HG03558 (cell line): ENCODE data around the gene TFCP2L1.

ENCODE experiments used
- ATAC-seq: cut with Tn5 transposase; IDR thresholded peaks from one replicate; pipeline ENCODE4 v1.9.1; 2021; ENCODE audit warnings: moderate number of reproducible peaks; ENCODE audit not compliant: unreplicated experiment; ENCODE audit errors: extremely low read depth

The TFCP2L1 gene

GRCh38 chr2:121245120-121245820 is 39.7 kb downstream of the TFCP2L1 start:
- no peak for ATAC-seq

DNA sequence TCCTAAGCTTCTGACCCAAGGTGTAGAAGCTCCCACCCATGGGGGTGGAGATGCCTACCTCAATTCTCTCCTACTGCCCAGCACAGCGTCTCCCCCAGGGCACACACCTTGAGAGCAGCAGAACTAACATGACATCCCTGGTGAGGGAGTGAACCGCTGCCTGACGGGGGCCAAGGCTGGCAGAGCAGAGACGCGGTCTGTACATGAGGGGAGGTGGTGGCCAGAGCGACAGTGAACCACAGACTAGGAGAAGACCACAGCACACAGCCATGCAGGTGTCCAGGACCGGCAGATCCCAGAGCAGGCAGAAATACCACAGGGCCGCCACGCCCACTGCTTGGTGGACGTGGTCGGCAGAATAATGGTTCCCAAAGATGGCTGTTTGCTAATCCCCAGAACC is 40.4 kb downstream of the TFCP2L1 start:
- ATAC-seq, result no peak

- ATAC-seq, result no peak
Observed at GRCh38 chr2:121243821-121244460, 41.1 kb downstream of the TFCP2L1 start.

GRCh38 chr2:121242976-121243375 is 42.0 kb downstream of the TFCP2L1 start:
- no peak for ATAC-seq

- ATAC-seq, result no peak
Observed at GRCh38 chr2:121242175-121242875, 42.7 kb downstream of the TFCP2L1 start.

GRCh38 chr2:121241466-121241865 is 43.5 kb downstream of the TFCP2L1 start:
- ATAC-seq, result no peak

- ATAC-seq, result no peak
Observed at GRCh38 chr2:121240436-121240835, 44.6 kb downstream of the TFCP2L1 start.

- ATAC-seq, result no peak
Observed at GRCh38 chr2:121239969-121240368, 45.0 kb downstream of the TFCP2L1 start.

- ATAC-seq, result no peak
Observed at GRCh38 chr2:121239471-121239870, 45.5 kb downstream of the TFCP2L1 start.

- ATAC-seq, result no peak
Observed at GRCh38 chr2:121238828-121239227, 46.2 kb downstream of the TFCP2L1 start.

- no peak for ATAC-seq
Observed at GRCh38 chr2:121237980-121238665, 46.9 kb downstream of the TFCP2L1 start.

DNA sequence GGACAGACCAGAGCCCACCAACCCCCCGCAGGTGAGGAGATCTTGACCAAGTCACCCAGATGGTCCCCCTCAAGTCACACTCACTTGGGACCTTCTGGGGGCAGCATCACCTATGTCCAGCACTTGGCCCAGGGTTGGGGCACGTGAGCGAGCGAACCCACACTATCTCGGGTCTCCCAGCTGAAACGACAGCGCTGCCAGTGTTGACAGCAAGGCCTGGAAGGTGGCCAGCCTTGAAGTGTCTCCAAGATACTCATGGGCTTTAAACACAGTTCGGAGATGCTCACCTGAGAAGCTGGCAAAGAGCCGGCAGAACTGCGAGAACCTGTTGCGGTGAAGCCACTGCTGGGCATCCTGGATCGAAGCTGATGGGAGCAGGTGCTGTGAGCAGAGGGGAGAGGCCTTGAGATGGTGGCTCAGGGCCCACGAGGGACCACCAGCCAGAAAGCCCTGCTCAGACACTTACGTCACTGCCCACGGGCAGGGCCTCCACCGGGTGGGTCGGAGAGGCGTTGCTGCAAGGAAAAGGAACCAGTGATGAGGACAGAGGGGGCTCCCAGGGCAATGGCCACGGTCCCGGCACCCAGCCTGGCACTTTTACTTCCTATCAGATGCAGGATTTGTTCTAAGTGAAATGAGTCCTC is 47.5 kb downstream of the TFCP2L1 start:
- ATAC-seq, result no peak

- no peak for ATAC-seq
Observed at GRCh38 chr2:121236650-121237180, 48.3 kb downstream of the TFCP2L1 start.

DNA sequence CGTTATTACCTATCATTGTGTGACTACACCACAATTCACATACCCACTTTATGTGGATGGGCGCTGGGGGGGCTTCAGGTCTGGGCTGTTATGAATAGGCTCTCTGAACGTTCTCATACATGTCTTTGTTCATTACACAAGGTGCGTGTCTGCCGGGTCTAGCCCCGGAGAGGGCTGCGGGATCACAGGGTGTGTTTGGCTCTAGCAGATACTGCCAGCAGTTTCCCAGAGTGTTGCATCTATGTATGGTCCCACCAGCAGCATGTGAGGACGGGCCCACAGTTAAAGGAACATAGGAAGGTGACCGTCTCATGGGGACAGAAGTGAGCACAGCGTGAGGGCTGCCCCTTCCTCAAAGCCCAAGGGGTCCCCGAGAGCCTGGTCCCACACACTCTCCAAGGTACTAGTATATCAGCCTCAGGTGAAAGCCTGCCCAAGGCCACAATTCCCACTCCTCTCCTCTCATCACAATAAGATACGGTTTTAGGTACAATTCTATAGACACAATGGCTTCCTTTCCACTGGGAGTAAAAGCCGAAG is 48.8 kb downstream of the TFCP2L1 start:
- ATAC-seq, result no peak

- ATAC-seq, result no peak
Observed at GRCh38 chr2:121235542-121235941, 49.5 kb downstream of the TFCP2L1 start.

DNA sequence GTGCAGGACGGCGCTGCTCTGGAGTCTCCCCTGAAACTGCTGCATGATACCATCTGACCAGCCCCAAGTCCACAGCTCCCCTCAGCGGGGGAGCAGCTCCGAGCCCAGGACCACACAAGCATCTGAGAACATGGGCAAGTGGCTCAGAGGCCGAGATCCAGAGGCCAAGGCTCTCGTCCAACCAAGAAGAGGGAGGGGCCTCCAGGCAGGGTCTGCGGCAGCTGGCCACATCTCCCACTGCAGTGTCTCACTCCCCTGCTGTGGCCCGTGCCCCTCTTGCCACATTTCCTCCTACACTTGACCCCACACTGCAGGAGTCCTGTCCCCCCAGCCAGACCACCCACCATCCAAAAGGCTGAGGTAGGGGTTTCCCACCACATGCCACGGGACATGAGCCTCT is 50.2 kb downstream of the TFCP2L1 start:
- no peak for ATAC-seq

DNA sequence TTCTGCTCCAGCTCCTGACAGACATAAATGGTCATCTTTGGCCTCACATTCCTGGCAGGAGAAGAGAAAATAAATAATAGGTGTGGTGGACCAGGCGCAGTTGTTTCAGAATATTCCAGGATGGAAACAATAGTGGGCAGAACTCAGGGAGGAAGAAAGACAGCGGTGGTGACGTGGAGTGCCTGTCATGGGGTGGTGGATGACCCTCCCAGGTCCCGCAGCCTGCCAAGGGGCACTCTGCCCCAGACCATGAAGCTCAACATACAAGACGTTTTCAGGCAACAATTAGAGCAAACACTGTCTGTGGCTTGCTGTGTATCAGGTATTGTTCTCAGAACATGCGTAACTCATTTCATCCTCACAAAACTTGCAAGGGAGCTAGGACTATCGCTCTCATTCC is 50.9 kb downstream of the TFCP2L1 start:
- ATAC-seq, result no peak

DNA sequence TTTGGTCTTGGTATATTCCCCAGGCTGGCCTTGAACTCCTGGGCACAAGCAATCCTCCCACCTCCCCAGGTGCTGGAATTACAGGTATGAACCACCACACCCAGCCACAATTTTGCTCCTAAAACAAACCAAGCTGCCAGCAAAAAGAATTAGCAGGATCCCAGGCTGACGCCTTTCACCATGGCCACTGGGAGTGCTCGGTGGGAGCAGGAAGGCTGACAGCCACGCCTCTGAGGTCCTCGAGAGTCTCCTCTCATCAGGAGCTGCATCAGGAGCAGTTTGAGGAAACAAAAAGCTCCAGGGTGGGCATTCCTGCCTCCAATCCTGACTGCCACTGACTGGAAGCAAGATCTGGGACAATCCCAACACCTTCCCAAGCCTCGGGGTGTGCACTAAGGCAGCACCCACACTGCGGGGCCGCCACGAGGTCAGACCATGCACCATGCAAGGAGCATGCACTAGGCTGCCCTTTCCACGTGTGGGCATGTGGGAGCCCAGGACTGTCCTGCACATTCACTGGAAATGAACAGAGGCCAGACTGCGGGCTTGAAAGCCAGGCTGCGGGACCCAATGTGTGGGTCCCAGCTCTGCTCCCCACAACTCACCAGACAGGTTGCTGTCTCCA is 51.4 kb downstream of the TFCP2L1 start:
- no peak for ATAC-seq

- no peak for ATAC-seq
Observed at GRCh38 chr2:121232626-121233265, 52.3 kb downstream of the TFCP2L1 start.
